ENCODE results near the gene SPATS2L.

The SPATS2L gene

GRCh38 chr2:200298816-200299215 is 7.7 kb upstream of the SPATS2L start:
- DNase-seq: no peak
- Histone ChIP-seq H3K4me3 (ENCODE audit: low read depth, low read length) (no peak overlapping the region), H3K4me1 (no peaks in the 10 kb centered on the region; the same call in 1 of the 2 replicates), H3K36me3 (no peaks in the 10 kb centered on the region), H3K9me3 (no peaks in the 10 kb centered on the region), H3K27me3 (no peaks in the 10 kb centered on the region)
- no peak for TF ChIP-seq CTCF (IDR thresholded peaks at IDR 0.05; ENCODE audit: low read depth, low read length)

GRCh38 chr2:200300065-200300464 is 6.4 kb upstream of the SPATS2L start:
- DNase-seq: no peak
- no peaks in the 10 kb centered on the region; the same call in 1 of the 2 replicates for H3K4me1 ChIP-seq
- no peaks in the 10 kb centered on the region for H3K9me3 ChIP-seq
- H3K4me3 ChIP-seq (ENCODE audit: low read depth, low read length): no peak overlapping the region
- TF ChIP-seq CTCF (IDR thresholded peaks at IDR 0.05; ENCODE audit: low read depth, low read length): no peak
- no peaks in the 10 kb centered on the region for H3K36me3 ChIP-seq
- H3K27me3 ChIP-seq: no peaks in the 10 kb centered on the region

GRCh38 chr2:200300638-200301314 is 5.7 kb upstream of the SPATS2L start:
- no peaks in the 10 kb centered on the region for H3K27me3 ChIP-seq

GRCh38 chr2:200301953-200302858 is 4.3 kb upstream of the SPATS2L start:
- Histone ChIP-seq H3K27me3 (no peaks in the 10 kb centered on the region), H3K9me3 (no peaks in the 10 kb centered on the region), H3K4me1 (no peaks in the 10 kb centered on the region; the same call in none of the 2 replicates), H3K4me3 (ENCODE audit: low read depth, low read length) (no peak overlapping the region), H3K36me3 (no peaks in the 10 kb centered on the region; the same call in 1 of the 2 replicates)
- DNase-seq: no peak
- TF ChIP-seq CTCF (IDR thresholded peaks at IDR 0.05; ENCODE audit: low read depth, low read length): no peak

More at GRCh38 chr2:200300638-200301314, 5.7 kb upstream of the SPATS2L start:
- Histone ChIP-seq H3K4me1 (no peaks in the 10 kb centered on the region; the same call in none of the 2 replicates), H3K9me3 (no peaks in the 10 kb centered on the region), H3K36me3 (no peaks in the 10 kb centered on the region), H3K4me3 (ENCODE audit: low read depth, low read length) (no peak overlapping the region)
- no peak for TF ChIP-seq CTCF (IDR thresholded peaks at IDR 0.05; ENCODE audit: low read depth, low read length)
- no peak for DNase-seq

GRCh38 chr2:200302940-200303727 is 3.4 kb upstream of the SPATS2L start:
- Histone ChIP-seq H3K4me1 (no peaks in the 10 kb centered on the region; the same call in none of the 2 replicates), H3K4me3 (ENCODE audit: low read depth, low read length) (no peak overlapping the region), H3K27me3 (no peaks in the 10 kb centered on the region), H3K9me3 (no peaks in the 10 kb centered on the region), H3K36me3 (no peaks in the 10 kb centered on the region; the same call in 1 of the 2 replicates)
- no peak for TF ChIP-seq CTCF (IDR thresholded peaks at IDR 0.05; ENCODE audit: low read depth, low read length)
- DNase-seq: no peak

Data from BE2C (cell line).